ENCODE data around the gene LGALS1. TPM values are rescaled to one million over a fixed set of nuclear protein-coding genes. Genes with fewer than 3 reads are reported as not detected.

Gene LGALS1
- total and polyA plus RNA-seq, 4 donors: 35.6 to 138 (median 91.6) TPM

DNA sequence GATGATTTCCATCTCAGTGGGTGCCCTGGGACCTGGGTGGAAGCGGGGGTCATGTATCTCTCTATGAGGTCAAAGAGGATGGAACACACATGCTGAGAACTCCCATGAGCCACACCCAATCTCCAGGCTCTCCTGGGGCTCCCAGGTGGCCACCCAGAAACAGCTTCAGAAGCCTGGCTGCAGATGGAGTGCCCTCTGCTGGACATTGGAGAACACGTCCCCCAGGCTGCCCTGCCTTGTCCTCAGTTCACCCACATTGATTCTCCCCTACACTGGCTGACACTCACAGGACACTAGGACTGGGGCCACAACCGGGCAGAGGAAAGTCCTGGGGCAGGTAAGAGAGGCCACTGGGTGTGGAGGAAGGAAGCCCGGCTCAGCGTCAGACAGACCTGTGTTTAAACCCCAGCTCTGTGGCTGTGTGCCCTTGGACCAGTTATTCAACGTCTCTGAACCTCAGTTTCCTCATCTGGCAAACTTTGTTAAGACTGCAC is 6.2 kb downstream of the LGALS1 start:
- H3K4me3 ChIP-seq (ENCODE audit: low read depth in 1 of 3, low read length in 3 of 3): no peak overlapping the region
- TF ChIP-seq, protein P1, sequence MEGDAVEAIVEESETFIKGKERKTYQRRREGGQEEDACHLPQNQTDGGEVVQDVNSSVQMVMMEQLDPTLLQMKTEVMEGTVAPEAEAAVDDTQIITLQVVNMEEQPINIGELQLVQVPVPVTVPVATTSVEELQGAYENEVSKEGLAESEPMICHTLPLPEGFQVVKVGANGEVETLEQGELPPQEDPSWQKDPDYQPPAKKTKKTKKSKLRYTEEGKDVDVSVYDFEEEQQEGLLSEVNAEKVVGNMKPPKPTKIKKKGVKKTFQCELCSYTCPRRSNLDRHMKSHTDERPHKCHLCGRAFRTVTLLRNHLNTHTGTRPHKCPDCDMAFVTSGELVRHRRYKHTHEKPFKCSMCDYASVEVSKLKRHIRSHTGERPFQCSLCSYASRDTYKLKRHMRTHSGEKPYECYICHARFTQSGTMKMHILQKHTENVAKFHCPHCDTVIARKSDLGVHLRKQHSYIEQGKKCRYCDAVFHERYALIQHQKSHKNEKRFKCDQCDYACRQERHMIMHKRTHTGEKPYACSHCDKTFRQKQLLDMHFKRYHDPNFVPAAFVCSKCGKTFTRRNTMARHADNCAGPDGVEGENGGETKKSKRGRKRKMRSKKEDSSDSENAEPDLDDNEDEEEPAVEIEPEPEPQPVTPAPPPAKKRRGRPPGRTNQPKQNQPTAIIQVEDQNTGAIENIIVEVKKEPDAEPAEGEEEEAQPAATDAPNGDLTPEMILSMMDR (IDR thresholded peaks at IDR 0.05; ENCODE audit: low read depth, low read length, missing input control): peak; percentile 93
- TF ChIP-seq HNF4A (conservative IDR thresholded peaks at IDR 0.05) (peak; percentile 70 to 75), GABPA (IDR thresholded peaks at IDR 0.05 in 1 of 2, conservative IDR thresholded peaks at IDR 0.05 in 1 of 2) (peak in 1 of 2 donors; percentile 23), RXRA (IDR thresholded peaks at IDR 0.05) (peak; percentile 92 to 99), RAD21 (IDR thresholded peaks at IDR 0.05) (peak; percentile 93 to 96), NR2F2 (IDR thresholded peaks at IDR 0.05) (peak; percentile 43), FOXA1 (IDR thresholded peaks at IDR 0.05) (no peak), TAF1 (conservative IDR thresholded peaks at IDR 0.05) (no peak), SP1 (IDR thresholded peaks at IDR 0.05) (peak; percentile 65), HNF4G (IDR thresholded peaks at IDR 0.05) (peak; percentile 43)
- TF ChIP-seq, protein P2, sequence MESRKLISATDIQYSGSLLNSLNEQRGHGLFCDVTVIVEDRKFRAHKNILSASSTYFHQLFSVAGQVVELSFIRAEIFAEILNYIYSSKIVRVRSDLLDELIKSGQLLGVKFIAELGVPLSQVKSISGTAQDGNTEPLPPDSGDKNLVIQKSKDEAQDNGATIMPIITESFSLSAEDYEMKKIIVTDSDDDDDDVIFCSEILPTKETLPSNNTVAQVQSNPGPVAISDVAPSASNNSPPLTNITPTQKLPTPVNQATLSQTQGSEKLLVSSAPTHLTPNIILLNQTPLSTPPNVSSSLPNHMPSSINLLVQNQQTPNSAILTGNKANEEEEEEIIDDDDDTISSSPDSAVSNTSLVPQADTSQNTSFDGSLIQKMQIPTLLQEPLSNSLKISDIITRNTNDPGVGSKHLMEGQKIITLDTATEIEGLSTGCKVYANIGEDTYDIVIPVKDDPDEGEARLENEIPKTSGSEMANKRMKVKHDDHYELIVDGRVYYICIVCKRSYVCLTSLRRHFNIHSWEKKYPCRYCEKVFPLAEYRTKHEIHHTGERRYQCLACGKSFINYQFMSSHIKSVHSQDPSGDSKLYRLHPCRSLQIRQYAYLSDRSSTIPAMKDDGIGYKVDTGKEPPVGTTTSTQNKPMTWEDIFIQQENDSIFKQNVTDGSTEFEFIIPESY (IDR thresholded peaks at IDR 0.05): no peak
- DNase-seq (ENCODE audit: low spot score): peak; percentile 73
- H3K36me3 ChIP-seq (ENCODE audit: control insufficient read depth in 4 of 4, insufficient read depth in 3 of 4, low read depth in 1 of 4, low read length in 3 of 4): no peaks in the 10 kb centered on the region
- peak overlapping the region in 1 of 2 donors; percentile 26 for H3K9ac ChIP-seq (ENCODE audit: low read depth in 1 of 2, low read length in 2 of 2)
- H3K4me1 ChIP-seq (ENCODE audit: control insufficient read depth in 4 of 4, insufficient read depth in 4 of 4, low read length in 3 of 4): peaks cover 3 to 39% (median 30%) of the 10 kb centered on the region in 4 donors
- H3K9me3 ChIP-seq (ENCODE audit: control insufficient read depth in 4 of 4, low read length in 3 of 4): no peaks in the 10 kb centered on the region
- no peak overlapping the region for H3K27ac ChIP-seq (ENCODE audit: low read depth in 1 of 2, low read length in 2 of 2)
- H3K27me3 ChIP-seq (ENCODE audit: control insufficient read depth in 4 of 4, insufficient read depth in 4 of 4, low read length in 3 of 4): no peaks in the 10 kb centered on the region
- 16% methylated on average over 6 of the region's 6 CpGs for WGBS

DNA sequence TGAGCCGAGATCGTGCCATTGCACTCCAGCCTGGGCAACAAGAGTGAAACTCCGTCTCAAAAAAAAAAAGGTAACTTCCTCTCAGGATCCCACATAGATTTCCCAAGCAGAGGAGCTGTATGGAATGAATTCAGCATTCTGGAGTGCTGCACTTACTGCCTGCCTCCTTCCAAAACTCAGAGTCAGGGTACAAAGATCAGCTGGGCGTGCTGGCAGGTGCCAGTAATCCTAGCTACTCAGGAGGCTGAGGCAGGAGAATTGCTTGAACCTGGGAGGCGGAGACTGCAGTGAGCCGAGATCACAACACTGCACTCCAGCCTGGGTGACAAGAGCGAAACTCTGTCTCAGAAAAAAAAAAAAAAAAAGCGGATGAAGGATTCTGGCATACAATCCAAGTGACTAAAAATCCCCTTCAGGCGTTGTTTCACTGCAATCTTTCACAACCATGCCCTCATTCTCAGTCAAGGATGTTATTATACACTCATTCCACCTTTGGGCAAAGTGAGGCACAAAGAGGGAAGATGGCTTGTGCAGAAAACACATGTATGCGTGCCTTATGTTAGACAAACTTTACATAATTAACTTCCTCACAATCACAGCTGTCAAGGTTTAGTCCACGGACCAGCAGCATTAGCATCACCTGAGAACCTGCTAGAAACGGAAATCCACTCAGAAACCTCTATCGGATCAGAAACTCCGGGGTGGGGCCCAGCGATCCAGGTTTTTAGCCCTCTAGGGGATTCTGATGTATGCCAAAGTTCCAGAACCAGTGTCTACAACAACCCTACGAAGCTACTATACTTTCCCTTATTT is 9.6 kb downstream of the LGALS1 start:
- peak overlapping the region in 1 of 2 donors; percentile 9 for H3K27ac ChIP-seq (ENCODE audit: low read depth in 1 of 2, low read length in 2 of 2)
- DNase-seq (ENCODE audit: low spot score): no peak
- H3K9ac ChIP-seq (ENCODE audit: low read depth in 1 of 2, low read length in 2 of 2): no peak overlapping the region
- 47% methylated on average over 16 of the region's 16 CpGs for whole genome bisulfite sequencing
- no peaks in the 10 kb centered on the region for H3K9me3 ChIP-seq (ENCODE audit: control insufficient read depth in 4 of 4, low read length in 3 of 4)
- TF ChIP-seq, protein P3, sequence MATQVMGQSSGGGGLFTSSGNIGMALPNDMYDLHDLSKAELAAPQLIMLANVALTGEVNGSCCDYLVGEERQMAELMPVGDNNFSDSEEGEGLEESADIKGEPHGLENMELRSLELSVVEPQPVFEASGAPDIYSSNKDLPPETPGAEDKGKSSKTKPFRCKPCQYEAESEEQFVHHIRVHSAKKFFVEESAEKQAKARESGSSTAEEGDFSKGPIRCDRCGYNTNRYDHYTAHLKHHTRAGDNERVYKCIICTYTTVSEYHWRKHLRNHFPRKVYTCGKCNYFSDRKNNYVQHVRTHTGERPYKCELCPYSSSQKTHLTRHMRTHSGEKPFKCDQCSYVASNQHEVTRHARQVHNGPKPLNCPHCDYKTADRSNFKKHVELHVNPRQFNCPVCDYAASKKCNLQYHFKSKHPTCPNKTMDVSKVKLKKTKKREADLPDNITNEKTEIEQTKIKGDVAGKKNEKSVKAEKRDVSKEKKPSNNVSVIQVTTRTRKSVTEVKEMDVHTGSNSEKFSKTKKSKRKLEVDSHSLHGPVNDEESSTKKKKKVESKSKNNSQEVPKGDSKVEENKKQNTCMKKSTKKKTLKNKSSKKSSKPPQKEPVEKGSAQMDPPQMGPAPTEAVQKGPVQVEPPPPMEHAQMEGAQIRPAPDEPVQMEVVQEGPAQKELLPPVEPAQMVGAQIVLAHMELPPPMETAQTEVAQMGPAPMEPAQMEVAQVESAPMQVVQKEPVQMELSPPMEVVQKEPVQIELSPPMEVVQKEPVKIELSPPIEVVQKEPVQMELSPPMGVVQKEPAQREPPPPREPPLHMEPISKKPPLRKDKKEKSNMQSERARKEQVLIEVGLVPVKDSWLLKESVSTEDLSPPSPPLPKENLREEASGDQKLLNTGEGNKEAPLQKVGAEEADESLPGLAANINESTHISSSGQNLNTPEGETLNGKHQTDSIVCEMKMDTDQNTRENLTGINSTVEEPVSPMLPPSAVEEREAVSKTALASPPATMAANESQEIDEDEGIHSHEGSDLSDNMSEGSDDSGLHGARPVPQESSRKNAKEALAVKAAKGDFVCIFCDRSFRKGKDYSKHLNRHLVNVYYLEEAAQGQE (IDR thresholded peaks at IDR 0.05): no peak
- TF ChIP-seq EGR1 (IDR thresholded peaks at IDR 0.05; ENCODE audit: low read depth in 2 of 2): no peak
- TF ChIP-seq, protein P4, sequence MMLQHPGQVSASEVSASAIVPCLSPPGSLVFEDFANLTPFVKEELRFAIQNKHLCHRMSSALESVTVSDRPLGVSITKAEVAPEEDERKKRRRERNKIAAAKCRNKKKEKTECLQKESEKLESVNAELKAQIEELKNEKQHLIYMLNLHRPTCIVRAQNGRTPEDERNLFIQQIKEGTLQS (IDR thresholded peaks at IDR 0.05): no peak
- TF ChIP-seq FOXA2 (IDR thresholded peaks at IDR 0.05): no peak
- TF ChIP-seq RXRA (IDR thresholded peaks at IDR 0.05): peak; percentile 30 to 33
- TF ChIP-seq GABPA (IDR thresholded peaks at IDR 0.05 in 1 of 2, conservative IDR thresholded peaks at IDR 0.05 in 1 of 2): no peak
- TF ChIP-seq, protein P2 (IDR thresholded peaks at IDR 0.05): no peak
- TF ChIP-seq JUND (IDR thresholded peaks at IDR 0.05): no peak
- peak; percentile 42 for TF ChIP-seq HNF4G (IDR thresholded peaks at IDR 0.05)
- TF ChIP-seq RAD21 (IDR thresholded peaks at IDR 0.05): no peak
- TF ChIP-seq HNF4A (conservative IDR thresholded peaks at IDR 0.05): peak; percentile 76 to 78
- TF ChIP-seq SP1 (IDR thresholded peaks at IDR 0.05): peak; percentile 64
- H3K4me1 ChIP-seq (ENCODE audit: control insufficient read depth in 4 of 4, insufficient read depth in 4 of 4, low read length in 3 of 4): peaks cover 3 to 43% (median 34%) of the 10 kb centered on the region in 4 donors
- H3K27me3 ChIP-seq (ENCODE audit: control insufficient read depth in 4 of 4, insufficient read depth in 4 of 4, low read length in 3 of 4): no peaks in the 10 kb centered on the region
- peaks cover 0 to 8% (median 4%) of the 10 kb centered on the region in 4 donors for H3K36me3 ChIP-seq (ENCODE audit: control insufficient read depth in 4 of 4, insufficient read depth in 3 of 4, low read depth in 1 of 4, low read length in 3 of 4)
- H3K4me3 ChIP-seq (ENCODE audit: low read depth in 1 of 3, low read length in 3 of 3): no peak overlapping the region
